Measurements from ENCODE around the gene CAMK1D. TPM values are rescaled to one million over a fixed set of nuclear protein-coding genes. Genes with fewer than 3 reads are reported as not detected.
A peak's percentile ranks its signal among the peaks of the same experiment; 100 is the strongest.

CAMK1D gene
- total and polyA plus RNA-seq, 9 donors = 1.8 to 11.7 (median 5.5) TPM

- TF ChIP-seq EP300 (IDR thresholded peaks at IDR 0.05) (no peak), POLR2A (IDR thresholded peaks at IDR 0.05) (no peak), CTCF (IDR thresholded peaks at IDR 0.05) (no peak)
- no peak overlapping the region for H3K27ac ChIP-seq
Observed at GRCh38 chr10:12388671-12389070, 39.3 kb downstream of the CAMK1D start.

GRCh38 chr10:12389154-12389734, 39.9 kb downstream of the CAMK1D start:
- H3K9me3 ChIP-seq = no peaks in the 10 kb centered on the region
- 65 to 79% (median 76%) methylated on average over 17 of the region's 17 CpGs for WGBS, 3 donors
- no peak overlapping the region for H3K27ac ChIP-seq
- no peak for DNase-seq
- intact Hi-C loops (cut with DNase I) = no loop called here
- H3K4me1 ChIP-seq (ENCODE audit: insufficient read depth) = peaks cover 4% of the 10 kb centered on the region
- no peak for TF ChIP-seq EP300 (IDR thresholded peaks at IDR 0.05)
- TF ChIP-seq POLR2A (IDR thresholded peaks at IDR 0.05) = no peak
- no peak for TF ChIP-seq CTCF (IDR thresholded peaks at IDR 0.05)
- no peaks in the 10 kb centered on the region for H3K36me3 ChIP-seq
- H3K27me3 ChIP-seq = no peaks in the 10 kb centered on the region
- H3K4me3 ChIP-seq = no peak overlapping the region

More at GRCh38 chr10:12388671-12389070, 39.3 kb downstream of the CAMK1D start:
- 89 to 94% (median 90%) methylated on average over 17 of the region's 17 CpGs for WGBS, 3 donors
- intact Hi-C loops (cut with DNase I) = no loop called here
- Histone ChIP-seq H3K9me3 (no peaks in the 10 kb centered on the region), H3K27me3 (no peaks in the 10 kb centered on the region), H3K4me1 (ENCODE audit: insufficient read depth) (peaks cover 4% of the 10 kb centered on the region), H3K4me3 (no peak overlapping the region), H3K36me3 (no peaks in the 10 kb centered on the region)
- no peak for DNase-seq

- no peaks in the 10 kb centered on the region for H3K36me3 ChIP-seq
- peak; percentile 36 to 68 (median 62) for DNase-seq
- H3K27ac ChIP-seq = no peak overlapping the region
- intact Hi-C loops (cut with DNase I) = no loop called here
- H3K4me3 ChIP-seq = no peak overlapping the region
- no peaks in the 10 kb centered on the region for H3K27me3 ChIP-seq
- TF ChIP-seq CTCF (IDR thresholded peaks at IDR 0.05) (no peak), EP300 (IDR thresholded peaks at IDR 0.05) (no peak), POLR2A (IDR thresholded peaks at IDR 0.05) (no peak)
- no peaks in the 10 kb centered on the region for H3K9me3 ChIP-seq
- 27 to 31% (median 29%) methylated on average over 7 of the region's 7 CpGs for WGBS, 3 donors
- H3K4me1 ChIP-seq (ENCODE audit: insufficient read depth) = peaks cover 4% of the 10 kb centered on the region
Observed at GRCh38 chr10:12390733-12391132, 41.4 kb downstream of the CAMK1D start.

- Histone ChIP-seq H3K9me3 (no peaks in the 10 kb centered on the region), H3K4me3 (no peak overlapping the region), H3K4me1 (ENCODE audit: insufficient read depth) (peaks cover 4% of the 10 kb centered on the region), H3K27ac (no peak overlapping the region), H3K27me3 (no peaks in the 10 kb centered on the region), H3K36me3 (no peaks in the 10 kb centered on the region)
- intact Hi-C loops (cut with DNase I) = no loop called here
- no peak for DNase-seq
- no peak for TF ChIP-seq POLR2A (IDR thresholded peaks at IDR 0.05)
- TF ChIP-seq EP300 (IDR thresholded peaks at IDR 0.05) = no peak
- TF ChIP-seq CTCF (IDR thresholded peaks at IDR 0.05) = no peak
- WGBS, 3 donors = 5 to 10% (median 6%) methylated on average over 7 of the region's 7 CpGs
Observed at GRCh38 chr10:12391206-12391605, 41.9 kb downstream of the CAMK1D start.
